Pancreas (tissue), 10 donors: Measurements from ENCODE around the gene RNF40. TPM values are rescaled to one million over a fixed set of nuclear protein-coding genes. Genes with fewer than 3 reads are reported as not detected.

Experiments
- ATAC-seq, 4 donors: fragments of 200-7000 bp; cut with Tn5 transposase; one replicate each; pipeline versions ENCODE4 v1.8.0 to v1.9.1; 2020; ENCODE audit warnings: mild to moderate bottlenecking in 4 of 4, moderate library complexity in 4 of 4
- DNase-seq, 6 donors: peaks; one replicate each; pipeline ENCODE4 v3.0.0-alpha.2; 2020
- FAIRE-seq: peaks from 2 replicates; lab custom pipeline; 2012; peaks lifted over from hg19 to GRCh38; lab: Jason Lieb, UNC
- H3K27ac ChIP-seq, 4 donors: fragments of 200-600 bp; sonication (generic); 1 replicate in 3 of 4; 2 replicates in 1 of 4; pipeline versions ENCODE4 v1.5.0 to v1.8.0; 2020
- H3K27me3 ChIP-seq, 4 donors: fragments of 200-600 bp; one replicate each; pipeline ENCODE4 v1.8.0; 2021
- H3K36me3 ChIP-seq, 3 donors: fragments of 200-600 bp; sonication (generic) in 1 of 3; one replicate each; pipeline versions ENCODE4 v1.5.0 to v1.8.0; 2020 to 2021
- H3K4me1 ChIP-seq, 3 donors: fragments of 200-600 bp; one replicate each; pipeline ENCODE4 v1.8.0; 2021
- H3K4me3 ChIP-seq, 4 donors: fragments of 200-600 bp; sonication (generic) in 2 of 4; one replicate each; pipeline versions ENCODE4 v1.5.0 to v1.8.0; 2020 to 2021
- H3K9me3 ChIP-seq, 4 donors: fragments of 200-600 bp; one replicate each; pipeline ENCODE4 v1.8.0; 2021
- WGBS, 2 donors: extraction: QIAGEN DNeasy Blood & Tissue Kit; methylation state at CpG; one replicate each; pipeline ENCODE4 v1.1.7; 2013; 5-methylcytosine and 5-hydroxymethylcytosine counted together
- intact Hi-C, 3 donors: fragments of 100-400 bp; cut with DNase I; formaldehyde crosslinking; loops; one replicate each; pipeline versions ENCODE4 v1.11.1 to v1.14.2; 2022
- polyA plus RNA-seq, 2 donors: library from polyadenylated mRNA; stranded (reverse); fragments of 200-250 nt; gene quantifications; one replicate each; pipeline ENCODE4 v1.2.3, GENCODE V29; 2013
- total RNA-seq, 6 donors: library from RNA; stranded (reverse); fragmentation: NEBNext Ultra II Directional in 4 of 6; extraction: Animal tissue kit (Norgen Biotek cat#: 25700) in 4 of 6; gene quantifications; one replicate each; pipeline versions ENCODE4 v1.2.1 to v1.2.4, GENCODE V29; 2021 to 2023
- TF ChIP-seq, protein P1 (sequence below), 4 donors: fragments of 200-600 bp; sonication (generic) in 3 of 4; IDR thresholded peaks; one replicate each; pipeline versions ENCODE4 v1.5.0 to v1.8.0; 2021; ENCODE audit warnings: antibody characterized with exemption in 4 of 4
- donor health status: healthy with polysubstance abuse.
- donor health status: DM: no; HTN: no; CAD: no; lungs with moderate emphysema.
- donor health status: DM: no; HTN: no; CAD: no.
- donor health status: control.
- donor health status: control.
- donor health status: Bipolar disorder and iron deficiency.
- donor health status: DM: yes; HTN: yes; CAD: no.
- donor health status: DM: no; HTN: no; CAD: no.
- donor health status: DM: no; HTN: no; CAD: no.
- donor health status: DM: yes; HTN: yes; CAD: no.

RNF40 gene
- total and polyA plus RNA-seq, 8 donors, result 37.7 to 68.4 (median 42.5) TPM

DNA sequence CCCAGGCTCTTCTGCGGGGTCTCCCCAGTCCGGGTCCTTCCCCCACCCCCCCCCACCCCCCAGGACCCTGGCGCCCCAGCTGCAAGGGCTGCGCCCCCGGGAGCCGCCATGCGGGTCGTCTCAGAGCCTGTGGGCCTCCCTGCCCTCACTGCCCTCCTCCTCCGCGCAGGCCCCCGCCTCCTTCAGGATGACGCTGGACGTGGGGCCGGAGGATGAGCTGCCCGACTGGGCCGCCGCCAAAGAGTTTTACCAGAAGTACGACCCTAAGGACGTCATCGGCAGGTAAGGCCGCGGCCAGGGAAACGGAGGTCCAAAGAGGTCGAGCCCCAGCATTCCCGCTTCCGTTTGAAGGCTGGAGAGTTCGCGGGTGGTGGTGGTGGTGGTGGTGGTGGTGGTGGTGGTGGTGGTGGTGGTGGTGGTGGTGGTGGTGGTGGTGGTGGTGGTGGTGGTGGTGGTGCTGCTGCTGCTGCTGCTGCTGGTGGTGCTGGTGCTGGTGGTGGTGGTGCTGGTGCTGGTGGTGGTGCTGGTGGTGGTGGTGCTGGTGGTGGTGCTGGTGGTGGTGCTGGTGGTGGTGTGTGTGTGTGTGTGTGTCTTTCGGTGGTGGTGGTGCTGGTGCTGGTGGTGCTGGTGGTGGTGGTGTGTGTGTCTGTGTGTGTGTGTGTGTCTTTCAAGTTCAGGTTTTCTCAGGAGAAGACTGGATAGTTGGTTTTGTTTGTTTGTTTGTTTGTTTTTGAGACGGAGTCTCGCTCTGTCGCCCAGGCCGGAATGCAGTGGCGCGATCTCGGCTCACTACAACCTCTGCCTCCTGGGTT is 13.3 kb upstream of the RNF40 start:
- peaks cover 0 to 4% (median 3%) of the 10 kb centered on the region in 3 donors for H3K4me1 ChIP-seq
- H3K36me3 ChIP-seq, result no peaks in the 10 kb centered on the region
- no peaks in the 10 kb centered on the region for H3K27me3 ChIP-seq
- H3K27ac ChIP-seq, result peak overlapping the region; percentile 24 to 62 (median 42)
- no peaks in the 10 kb centered on the region for H3K9me3 ChIP-seq
- H3K4me3 ChIP-seq, result peak overlapping the region; percentile 45 to 75 (median 62)
- no peak for FAIRE-seq
- TF ChIP-seq, protein P1, sequence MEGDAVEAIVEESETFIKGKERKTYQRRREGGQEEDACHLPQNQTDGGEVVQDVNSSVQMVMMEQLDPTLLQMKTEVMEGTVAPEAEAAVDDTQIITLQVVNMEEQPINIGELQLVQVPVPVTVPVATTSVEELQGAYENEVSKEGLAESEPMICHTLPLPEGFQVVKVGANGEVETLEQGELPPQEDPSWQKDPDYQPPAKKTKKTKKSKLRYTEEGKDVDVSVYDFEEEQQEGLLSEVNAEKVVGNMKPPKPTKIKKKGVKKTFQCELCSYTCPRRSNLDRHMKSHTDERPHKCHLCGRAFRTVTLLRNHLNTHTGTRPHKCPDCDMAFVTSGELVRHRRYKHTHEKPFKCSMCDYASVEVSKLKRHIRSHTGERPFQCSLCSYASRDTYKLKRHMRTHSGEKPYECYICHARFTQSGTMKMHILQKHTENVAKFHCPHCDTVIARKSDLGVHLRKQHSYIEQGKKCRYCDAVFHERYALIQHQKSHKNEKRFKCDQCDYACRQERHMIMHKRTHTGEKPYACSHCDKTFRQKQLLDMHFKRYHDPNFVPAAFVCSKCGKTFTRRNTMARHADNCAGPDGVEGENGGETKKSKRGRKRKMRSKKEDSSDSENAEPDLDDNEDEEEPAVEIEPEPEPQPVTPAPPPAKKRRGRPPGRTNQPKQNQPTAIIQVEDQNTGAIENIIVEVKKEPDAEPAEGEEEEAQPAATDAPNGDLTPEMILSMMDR (IDR thresholded peaks at IDR 0.05), result no peak
- intact Hi-C loops, result no loop called here
- ATAC-seq, result peak; percentile 11 to 36 (median 21)
- DNase-seq, result peak; percentile 42 to 80 (median 60)
- WGBS, 2 donors, result 9 to 16% methylated on average over 27 to 36 of the region's 36 CpGs

GRCh38 chr16:30750201-30750600 is 11.9 kb upstream of the RNF40 start:
- DNase-seq (no peak), FAIRE-seq (no peak), ATAC-seq (no peak)
- H3K9me3 ChIP-seq, result no peaks in the 10 kb centered on the region
- H3K27ac ChIP-seq, result no peak overlapping the region
- TF ChIP-seq, protein P1 (IDR thresholded peaks at IDR 0.05), result no peak
- H3K36me3 ChIP-seq, result no peaks in the 10 kb centered on the region
- 76 to 79% methylated on average over 4 of the region's 4 CpGs for WGBS, 2 donors
- no peaks in the 10 kb centered on the region for H3K27me3 ChIP-seq
- intact Hi-C loops, result no loop called here
- H3K4me3 ChIP-seq, result no peak overlapping the region
- peaks cover 0 to 4% (median 3%) of the 10 kb centered on the region in 3 donors for H3K4me1 ChIP-seq

- TF ChIP-seq, protein P1 (IDR thresholded peaks at IDR 0.05), result no peak
- H3K36me3 ChIP-seq, result no peaks in the 10 kb centered on the region
- no peak overlapping the region for H3K4me3 ChIP-seq
- DNase-seq (peak in 1 of 6 donors; percentile 51), FAIRE-seq (no peak), ATAC-seq (no peak)
- H3K9me3 ChIP-seq, result no peaks in the 10 kb centered on the region
- H3K4me1 ChIP-seq, result peaks cover 0 to 4% (median 3%) of the 10 kb centered on the region in 3 donors
- intact Hi-C loops, result no loop called here
- WGBS, 2 donors, result 91 to 92% methylated on average over 20 of the region's 20 CpGs
- no peak overlapping the region for H3K27ac ChIP-seq
- no peaks in the 10 kb centered on the region for H3K27me3 ChIP-seq
Measured at GRCh38 chr16:30750876-30751465, 11.2 kb upstream of the RNF40 start.

- ATAC-seq, result no peak
- no peaks in the 10 kb centered on the region for H3K27me3 ChIP-seq
- H3K36me3 ChIP-seq, result peaks cover 0 to 4% (median 0%) of the 10 kb centered on the region in 3 donors
- H3K9me3 ChIP-seq, result no peaks in the 10 kb centered on the region
- DNase-seq, result peak in 2 of 6 donors; percentile 25 to 39
- no peak overlapping the region for H3K4me3 ChIP-seq
- H3K4me1 ChIP-seq, result no peaks in the 10 kb centered on the region
- WGBS, 2 donors, result 79 to 80% methylated on average over 4 of the region's 4 CpGs
- no peak overlapping the region for H3K27ac ChIP-seq
- no peak for FAIRE-seq
- TF ChIP-seq, protein P1 (IDR thresholded peaks at IDR 0.05), result no peak
- intact Hi-C loops, result no loop called here
Measured at GRCh38 chr16:30753596-30753995, 8.5 kb upstream of the RNF40 start.
